Measurements from ENCODE around the gene CD38.

The CD38 gene

DNA sequence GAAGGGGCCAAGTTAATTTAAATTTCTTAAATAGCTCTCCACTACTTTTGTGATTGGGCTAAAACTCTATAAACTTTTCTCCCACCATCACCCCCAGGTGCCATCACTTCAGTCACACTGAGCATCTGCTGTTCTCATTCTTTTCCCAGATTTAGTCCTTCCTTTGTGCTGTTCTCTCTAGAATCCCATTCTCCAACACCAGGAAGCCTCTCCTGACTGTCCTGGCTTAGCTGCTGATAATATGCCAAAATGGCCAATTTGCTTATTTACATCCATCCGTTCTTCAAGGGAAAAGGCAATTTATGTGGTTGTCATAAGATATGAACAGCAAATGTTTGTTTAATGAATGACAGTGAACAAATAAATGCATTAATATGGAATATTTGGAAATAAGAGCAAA is 116.3 kb downstream of the CD38 start:
- Histone ChIP-seq H3K9me3 (ENCODE audit: control insufficient read depth, insufficient read depth, low read depth, low read length) (no peaks in the 10 kb centered on the region), H3K27ac (ENCODE audit: extremely low read depth, low read depth, low read length) (no peak overlapping the region), H3K4me3 (ENCODE audit: low read depth, low read length) (no peak overlapping the region), H3K4me1 (ENCODE audit: control insufficient read depth, insufficient read depth, low read length) (no peaks in the 10 kb centered on the region), H3K36me3 (ENCODE audit: control insufficient read depth in 2 of 2, insufficient read depth in 1 of 2, low read length in 2 of 2) (no peaks in the 10 kb centered on the region)
- ChIA-PET CTCF (no interaction called here), POLR2A (no interaction called here)
- TF ChIP-seq, protein P1, sequence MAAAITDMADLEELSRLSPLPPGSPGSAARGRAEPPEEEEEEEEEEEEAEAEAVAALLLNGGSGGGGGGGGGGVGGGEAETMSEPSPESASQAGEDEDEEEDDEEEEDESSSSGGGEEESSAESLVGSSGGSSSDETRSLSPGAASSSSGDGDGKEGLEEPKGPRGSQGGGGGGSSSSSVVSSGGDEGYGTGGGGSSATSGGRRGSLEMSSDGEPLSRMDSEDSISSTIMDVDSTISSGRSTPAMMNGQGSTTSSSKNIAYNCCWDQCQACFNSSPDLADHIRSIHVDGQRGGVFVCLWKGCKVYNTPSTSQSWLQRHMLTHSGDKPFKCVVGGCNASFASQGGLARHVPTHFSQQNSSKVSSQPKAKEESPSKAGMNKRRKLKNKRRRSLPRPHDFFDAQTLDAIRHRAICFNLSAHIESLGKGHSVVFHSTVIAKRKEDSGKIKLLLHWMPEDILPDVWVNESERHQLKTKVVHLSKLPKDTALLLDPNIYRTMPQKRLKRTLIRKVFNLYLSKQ (tag by site-specific recombination; IDR thresholded peaks at IDR 0.05; ENCODE audit: borderline replicate concordance): no peak
- TF ChIP-seq ZNF133 (tag by site-specific recombination; IDR thresholded peaks at IDR 0.05): no peak
- TF ChIP-seq ZNF16 (tag by site-specific recombination; IDR thresholded peaks at IDR 0.05; ENCODE audit: low read depth): no peak
- TF ChIP-seq KLF9 (tag by site-specific recombination; IDR thresholded peaks at IDR 0.05; ENCODE audit: low read depth): no peak
- no peak for TF ChIP-seq ZNF529 (tag by site-specific recombination; IDR thresholded peaks at IDR 0.05; ENCODE audit: insufficient replicate concordance)
- no peak for TF ChIP-seq ZNF426 (tag by site-specific recombination; IDR thresholded peaks at IDR 0.05)
- TF ChIP-seq ZNF548 (tag by site-specific recombination; IDR thresholded peaks at IDR 0.05): no peak
- TF ChIP-seq ZNF175 (tag by site-specific recombination; IDR thresholded peaks at IDR 0.05): no peak
- no peak for TF ChIP-seq ZSCAN16 (tag by site-specific recombination; IDR thresholded peaks at IDR 0.05)
- no peak for TF ChIP-seq ZNF843 (tag by site-specific recombination; IDR thresholded peaks at IDR 0.05)
- TF ChIP-seq ZNF2 (tag by site-specific recombination; IDR thresholded peaks at IDR 0.05): no peak
- TF ChIP-seq ZNF514 (tag by site-specific recombination; IDR thresholded peaks at IDR 0.05): no peak
- TF ChIP-seq ZNF24 (tag by site-specific recombination; IDR thresholded peaks at IDR 0.05): no peak
- no peak for TF ChIP-seq ZNF544 (tag by site-specific recombination; IDR thresholded peaks at IDR 0.05)
- no peak for TF ChIP-seq ZNF830 (tag by site-specific recombination; IDR thresholded peaks at IDR 0.05; ENCODE audit: low read depth)
- no peak for TF ChIP-seq ZNF560 (tag by site-specific recombination; IDR thresholded peaks at IDR 0.05; ENCODE audit: borderline replicate concordance)

DNA sequence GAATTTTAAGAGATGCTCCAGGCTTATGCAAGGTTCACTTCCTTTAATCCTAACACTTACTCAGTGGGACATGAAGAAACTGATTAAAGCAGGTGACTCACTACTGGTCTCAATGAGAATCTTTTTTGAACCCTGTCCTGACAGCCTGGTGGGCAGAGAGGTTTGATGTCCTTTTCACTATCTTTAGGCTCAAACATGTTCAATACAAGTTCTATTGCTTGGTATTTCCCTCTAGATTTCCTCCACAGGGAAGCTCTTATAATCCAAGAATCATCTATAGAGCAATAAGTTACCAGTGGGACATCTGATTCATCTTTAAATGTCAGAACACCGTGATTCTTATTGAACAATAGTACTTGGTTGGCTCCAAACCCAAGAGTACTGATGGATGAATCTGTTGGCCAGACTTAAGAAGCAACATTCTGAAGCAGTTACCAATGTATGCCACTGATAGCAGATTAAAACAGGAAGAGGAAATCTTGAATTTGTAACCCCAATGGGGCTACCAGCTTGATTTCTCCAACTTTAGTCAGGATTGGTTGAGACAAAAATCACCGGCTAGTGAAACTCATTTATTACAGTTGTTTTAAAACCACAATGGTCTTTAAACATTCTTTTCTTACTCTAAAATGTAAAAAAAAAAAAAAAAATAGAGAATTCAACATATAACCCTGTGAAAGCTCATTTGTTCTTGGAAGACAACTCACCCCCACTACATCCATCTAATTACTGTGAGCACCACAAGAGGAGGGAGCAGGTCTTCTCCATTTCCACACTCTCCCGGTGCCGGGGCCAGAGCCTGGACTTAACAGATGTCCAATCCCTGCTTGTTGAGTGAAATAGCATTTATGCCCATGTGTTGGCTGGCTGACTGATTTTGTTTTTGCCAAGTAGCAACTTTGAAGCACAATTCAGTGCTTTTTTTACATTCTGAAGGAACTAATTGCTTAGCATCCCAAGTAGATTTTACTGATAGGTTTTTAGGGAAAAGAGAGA is 117.1 kb downstream of the CD38 start:
- POLR2A ChIA-PET: no interaction called here
- CTCF ChIA-PET: interaction anchor here (0.8 to 1.0 kb wide), 2 partner anchors 12 to 13 kb away, joined by 3 to 4 read pairs; no protein-coding TSS in a partner anchor

More for the DNA sequence above, 117.1 kb downstream of the CD38 start:
- Histone ChIP-seq H3K4me3 (ENCODE audit: low read depth, low read length) (no peak overlapping the region), H3K36me3 (ENCODE audit: control insufficient read depth in 2 of 2, insufficient read depth in 1 of 2, low read length in 2 of 2) (no peaks in the 10 kb centered on the region), H3K4me1 (ENCODE audit: control insufficient read depth, insufficient read depth, low read length) (no peaks in the 10 kb centered on the region), H3K27ac (ENCODE audit: extremely low read depth, low read depth, low read length) (no peak overlapping the region), H3K9me3 (ENCODE audit: control insufficient read depth, insufficient read depth, low read depth, low read length) (no peaks in the 10 kb centered on the region)
- no peak for TF ChIP-seq YY1 (tag by site-specific recombination; IDR thresholded peaks at IDR 0.05)
- no peak for TF ChIP-seq ZNF558 (tag by site-specific recombination; IDR thresholded peaks at IDR 0.05)
- TF ChIP-seq ZBTB1 (tag by site-specific recombination; IDR thresholded peaks at IDR 0.05): no peak
- no peak for TF ChIP-seq MZF1 (tag by site-specific recombination; IDR thresholded peaks at IDR 0.05; ENCODE audit: borderline replicate concordance)
- no peak for TF ChIP-seq ZNF600 (tag by site-specific recombination; IDR thresholded peaks at IDR 0.05)
- no peak for TF ChIP-seq ZNF302 (tag by site-specific recombination; IDR thresholded peaks at IDR 0.05; ENCODE audit: low read depth)
- no peak for TF ChIP-seq ZBTB8A (tag by site-specific recombination; IDR thresholded peaks at IDR 0.05)
- TF ChIP-seq, protein P2, sequence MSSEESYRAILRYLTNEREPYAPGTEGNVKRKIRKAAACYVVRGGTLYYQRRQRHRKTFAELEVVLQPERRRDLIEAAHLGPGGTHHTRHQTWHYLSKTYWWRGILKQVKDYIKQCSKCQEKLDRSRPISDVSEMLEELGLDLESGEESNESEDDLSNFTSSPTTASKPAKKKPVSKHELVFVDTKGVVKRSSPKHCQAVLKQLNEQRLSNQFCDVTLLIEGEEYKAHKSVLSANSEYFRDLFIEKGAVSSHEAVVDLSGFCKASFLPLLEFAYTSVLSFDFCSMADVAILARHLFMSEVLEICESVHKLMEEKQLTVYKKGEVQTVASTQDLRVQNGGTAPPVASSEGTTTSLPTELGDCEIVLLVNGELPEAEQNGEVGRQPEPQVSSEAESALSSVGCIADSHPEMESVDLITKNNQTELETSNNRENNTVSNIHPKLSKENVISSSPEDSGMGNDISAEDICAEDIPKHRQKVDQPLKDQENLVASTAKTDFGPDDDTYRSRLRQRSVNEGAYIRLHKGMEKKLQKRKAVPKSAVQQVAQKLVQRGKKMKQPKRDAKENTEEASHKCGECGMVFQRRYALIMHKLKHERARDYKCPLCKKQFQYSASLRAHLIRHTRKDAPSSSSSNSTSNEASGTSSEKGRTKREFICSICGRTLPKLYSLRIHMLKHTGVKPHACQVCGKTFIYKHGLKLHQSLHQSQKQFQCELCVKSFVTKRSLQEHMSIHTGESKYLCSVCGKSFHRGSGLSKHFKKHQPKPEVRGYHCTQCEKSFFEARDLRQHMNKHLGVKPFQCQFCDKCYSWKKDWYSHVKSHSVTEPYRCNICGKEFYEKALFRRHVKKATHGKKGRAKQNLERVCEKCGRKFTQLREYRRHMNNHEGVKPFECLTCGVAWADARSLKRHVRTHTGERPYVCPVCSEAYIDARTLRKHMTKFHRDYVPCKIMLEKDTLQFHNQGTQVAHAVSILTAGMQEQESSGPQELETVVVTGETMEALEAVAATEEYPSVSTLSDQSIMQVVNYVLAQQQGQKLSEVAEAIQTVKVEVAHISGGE (tag by site-specific recombination; conservative IDR thresholded peaks at IDR 0.05; ENCODE audit: low read depth): no peak
- no peak for TF ChIP-seq ZNF311 (tag by site-specific recombination; IDR thresholded peaks at IDR 0.05; ENCODE audit: borderline replicate concordance)
- TF ChIP-seq ZNF791 (tag by site-specific recombination; IDR thresholded peaks at IDR 0.05): no peak

Measured in HEK293 (cell line).